ENCODE data around the gene TMEM233.
A peak's percentile ranks its signal among the peaks of the same experiment; 100 is the strongest.

Gene TMEM233

GRCh38 chr12:119593578-119594398 lies at the start of gene TMEM233:
TSS of gene TMEM233 (plus strand) at chr12:119593774. CDS start at chr12:119593849, 75 bp downstream.
- no peak for DNase-seq

GRCh38 chr12:119544765-119545625 lies 48.6 kb upstream of the TMEM233 start:
- peak; percentile 57 for DNase-seq

- DNase-seq, result no peak
Measured at GRCh38 chr12:119546340-119546739, 47.2 kb upstream of the TMEM233 start.

- no peak for DNase-seq
Measured at GRCh38 chr12:119547001-119547400, 46.6 kb upstream of the TMEM233 start.

GRCh38 chr12:119556854-119557253 lies 36.7 kb upstream of the TMEM233 start:
- no peak for DNase-seq

- DNase-seq, result no peak
Measured at GRCh38 chr12:119565404-119565803, 28.2 kb upstream of the TMEM233 start.

GRCh38 chr12:119570771-119571170 lies 22.8 kb upstream of the TMEM233 start:
- no peak for DNase-seq

- no peak for DNase-seq
Measured at GRCh38 chr12:119573086-119573485, 20.5 kb upstream of the TMEM233 start.

- DNase-seq, result no peak
Measured at GRCh38 chr12:119574255-119574654, 19.3 kb upstream of the TMEM233 start.

GRCh38 chr12:119576118-119576810 lies 17.3 kb upstream of the TMEM233 start:
- no peak for DNase-seq

GRCh38 chr12:119576915-119577314 lies 16.7 kb upstream of the TMEM233 start:
- DNase-seq, result no peak

- no peak for DNase-seq
Measured at GRCh38 chr12:119578112-119578511, 15.5 kb upstream of the TMEM233 start.

GRCh38 chr12:119589097-119589496 lies 4.5 kb upstream of the TMEM233 start:
- DNase-seq, result no peak

GRCh38 chr12:119589634-119590033 lies 3.9 kb upstream of the TMEM233 start:
- DNase-seq, result no peak

GRCh38 chr12:119592232-119592631 lies 1.3 kb upstream of the TMEM233 start:
- no peak for DNase-seq

- no peak for DNase-seq
Measured at GRCh38 chr12:119594399-119594730, 791 bp downstream of the TMEM233 start.

- DNase-seq, result no peak
Measured at GRCh38 chr12:119594772-119595445, 1.3 kb downstream of the TMEM233 start.

- no peak for DNase-seq
Measured at GRCh38 chr12:119598159-119598558, 4.6 kb downstream of the TMEM233 start.

- no peak for DNase-seq
Measured at GRCh38 chr12:119601877-119602733, 8.5 kb downstream of the TMEM233 start.

GRCh38 chr12:119602734-119603094 lies 9.1 kb downstream of the TMEM233 start:
- no peak for DNase-seq

GRCh38 chr12:119603767-119604166 lies 10.2 kb downstream of the TMEM233 start:
- DNase-seq, result no peak

- no peak for DNase-seq
Measured at GRCh38 chr12:119609358-119609757, 15.8 kb downstream of the TMEM233 start.
